GM12878 (cell line): ENCODE measurements around the gene C20orf144. TPM values are rescaled to one million over a fixed set of nuclear protein-coding genes. Genes with fewer than 3 reads are reported as not detected.
A peak's percentile ranks its signal among the peaks of the same experiment; 100 is the strongest.

ENCODE experiments used
- ATAC-seq: fragments of 200-7000 bp; cut with Tn5 transposase; 3 replicates; pipeline ENCODE4 v1.9.1; 2020; ENCODE audit warnings: mild to moderate bottlenecking, moderate library complexity
- BruUV-seq: library from RNA; stranded (reverse); fragments of 400-500 nt; replicated peaks from 2 replicates; lab custom pipeline; 2021; lab: Mats Ljungman, UMichigan
- CTCF ChIA-PET: fragments of 300-600 bp; sonication (Branson Sonifier 250); formaldehyde crosslinking; extraction: SDS; loops from one replicate; lab custom pipeline; 2021; ENCODE audit warnings: inconsistent platforms; lab: Yijun Ruan, JAX
- POLR2A ChIA-PET: fragments of 350-600 bp; formaldehyde crosslinking; extraction: SDS; loops from one replicate; lab custom pipeline; 2021; ENCODE audit warnings: inconsistent platforms; lab: Charles Lee
- RAD21 ChIA-PET: fragments of 300-600 bp; sonication (Branson Sonifier 250); formaldehyde crosslinking; loops from one replicate; lab custom pipeline; 2023; ENCODE audit warnings: antibody characterized with exemption; ENCODE audit not compliant: unreplicated experiment; lab: Charles Lee
- SMC1A ChIA-PET: fragments of 300-600 bp; sonication (Branson Sonifier 250); formaldehyde crosslinking; loops from one replicate; lab custom pipeline; 2023; ENCODE audit not compliant: unreplicated experiment, uncharacterized antibody; lab: Charles Lee
- DNase-seq: peaks from one replicate; pipeline ENCODE4 v3.0.0-alpha.2; 2011; ENCODE audit warnings: low read depth, low spot score
- FAIRE-seq: peaks from 3 replicates; lab custom pipeline; 2011; peaks lifted over from hg19 to GRCh38; lab: Jason Lieb, UNC
- H2AFZ ChIP-seq: 2 replicates; pipeline ENCODE4 v1.6.0; 2011; ENCODE audit warnings: low read depth, low read length, control low read depth; ENCODE audit not compliant: control insufficient read depth
- H3K27ac ChIP-seq: 2 replicates; pipeline ENCODE4 v1.5.1; 2011; ENCODE audit warnings: control low read depth; ENCODE audit not compliant: control insufficient read depth, insufficient read depth
- H3K27me3 ChIP-seq, 2 experiments: replicated peaks in 1 of 2; 2 replicates each; pipeline versions ENCODE4 v1.6.0 to v1.6.1; 2011; ENCODE audit warnings: low read length in 1 of 2; ENCODE audit not compliant: control insufficient read depth in 2 of 2, insufficient read depth in 2 of 2
- H3K36me3 ChIP-seq, 2 experiments: 2 replicates each; pipeline ENCODE4 v1.5.1; 2011; ENCODE audit warnings: low read length in 1 of 2; ENCODE audit not compliant: control insufficient read depth in 2 of 2, insufficient read depth in 2 of 2
- H3K4me1 ChIP-seq: 2 replicates; pipeline ENCODE4 v1.6.1; 2011; ENCODE audit warnings: mild to moderate bottlenecking, low read length, moderate library complexity, mixed read lengths; ENCODE audit not compliant: control insufficient read depth, insufficient read depth
- H3K4me2 ChIP-seq: 2 replicates; pipeline ENCODE4 v1.6.0; 2011; ENCODE audit warnings: control low read depth; ENCODE audit not compliant: control insufficient read depth, insufficient read depth
- H3K4me3 ChIP-seq: fragments of 200-600 bp; sonication (generic); 2 replicates; pipeline ENCODE4 v1.5.1; 2016
- H3K79me2 ChIP-seq: 2 replicates; pipeline ENCODE4 v1.6.0; 2011; ENCODE audit warnings: low read length; ENCODE audit not compliant: control insufficient read depth, insufficient read depth
- H3K9ac ChIP-seq: 2 replicates; pipeline ENCODE4 v1.8.0; 2011; ENCODE audit warnings: low read length, control low read depth, mixed read lengths; ENCODE audit not compliant: control insufficient read depth, insufficient read depth
- H3K9me3 ChIP-seq: replicated peaks from 3 replicates; pipeline ENCODE4 v1.5.1; 2011; ENCODE audit warnings: mild to moderate bottlenecking, low read length; ENCODE audit not compliant: control insufficient read depth, insufficient read depth
- H4K20me1 ChIP-seq: 2 replicates; pipeline ENCODE4 v1.6.0; 2011; ENCODE audit not compliant: control insufficient read depth, insufficient read depth
- BACH1 ChIP-seq: fragments of 450-650 bp; IDR thresholded peaks from 2 replicates; pipeline ENCODE4 v1.6.1; 2017; ENCODE audit warnings: mild to moderate bottlenecking, borderline replicate concordance
- CREM ChIP-seq: IDR thresholded peaks from 2 replicates; pipeline ENCODE4 v1.6.1; 2014; ENCODE audit warnings: antibody characterized with exemption, low read depth
- DPF2 ChIP-seq: fragments of 450-650 bp; IDR thresholded peaks from 2 replicates; pipeline ENCODE4 v1.6.1; 2017; ENCODE audit warnings: mild to moderate bottlenecking
- GABPA ChIP-seq: IDR thresholded peaks from 2 replicates; pipeline ENCODE4 v1.6.1; 2014; ENCODE audit warnings: antibody characterized with exemption, low read depth, mild to moderate bottlenecking, inconsistent platforms
- GATAD2B ChIP-seq: fragments of 450-650 bp; conservative IDR thresholded peaks from 2 replicates; pipeline ENCODE4 v1.6.1; 2017; ENCODE audit warnings: low read depth, mild to moderate bottlenecking, moderate library complexity
- KLF5 ChIP-seq: fragments of 450-650 bp; IDR thresholded peaks from 2 replicates; pipeline ENCODE4 v1.6.1; 2014; ENCODE audit warnings: mild to moderate bottlenecking; ENCODE audit not compliant: partially characterized antibody
- MTA2 ChIP-seq: fragments of 450-650 bp; IDR thresholded peaks from 2 replicates; pipeline ENCODE4 v1.6.1; 2016; ENCODE audit warnings: low read depth, mild to moderate bottlenecking, moderate library complexity
- SMARCA5 ChIP-seq: fragments of 450-650 bp; IDR thresholded peaks from 2 replicates; pipeline ENCODE4 v1.6.1; 2017; ENCODE audit warnings: mild to moderate bottlenecking
- SMC3 ChIP-seq: IDR thresholded peaks from 2 replicates; pipeline ENCODE4 v1.6.1; 2011; ENCODE audit warnings: low read length, improper control_type of control experiment, borderline replicate concordance
- SUZ12 ChIP-seq: fragments of 200-600 bp; sonication (generic); IDR thresholded peaks from one replicate; pipeline ENCODE4 v1.6.1; 2018; ENCODE audit warnings: antibody characterized with exemption, mild to moderate bottlenecking; ENCODE audit not compliant: unreplicated experiment
- ZBTB11 ChIP-seq: fragments of 450-650 bp; formaldehyde crosslinking; IDR thresholded peaks from 2 replicates; pipeline ENCODE4 v1.5.0; 2022; ENCODE audit warnings: mild to moderate bottlenecking, missing genetic modification characterization
- WGBS: methylation state at CpG from one replicate; pipeline ENCODE4 v1.1.6; 2016; ENCODE audit warnings: low lambda C conversion rate; ENCODE audit not compliant: insufficient replicate concordance, insufficient coverage; ENCODE audit errors: missing lambda C conversion rate; 5-methylcytosine and 5-hydroxymethylcytosine counted together
- in situ Hi-C: fragments of 300-500 bp; cut with MboI; formaldehyde crosslinking; loops from 9 replicates; pipeline ENCODE4 v1.14.3; 2018; ENCODE audit warnings: mixed read lengths
- intact Hi-C: fragments of 100-400 bp; cut with micrococcal nuclease; formaldehyde crosslinking; loops from one replicate; pipeline ENCODE4 v1.14.2; 2022; ENCODE audit not compliant: unreplicated experiment
- polyA plus RNA-seq, 11 experiments: library from polyadenylated mRNA; depleted of rRNA in 4 of 11; unstranded in 6 of 11; stranded (reverse) in 5 of 11; fragments of >200 nt; fragmentation: Nextera tagmentation in 4 of 11; fragmentation: Illumina TruSeq in 1 of 11; extraction: Ambion mirVana in 4 of 11; extraction: Trizol in 1 of 11; gene quantifications; 1 replicate in 1 of 11; 2 replicates in 10 of 11; pipeline versions ENCODE4 v1.2.1 to v1.2.3, GENCODE V29; 2011 to 2016; ENCODE audit warnings: inconsistent platforms in 2 of 11, missing spikeins in 2 of 11, low read depth in 1 of 11
- total RNA-seq, 4 experiments: library from RNA; depleted of rRNA in 3 of 4; stranded (reverse); fragments of >200 nt in 3 of 4; fragmentation: Illumina TruSeq in 1 of 4; extraction: Trizol in 1 of 4; gene quantifications; 2 replicates each; pipeline versions ENCODE4 v1.2.1 to v1.2.3, GENCODE V29; 2013 to 2021
- TF ChIP-seq, protein P1 (sequence below): IDR thresholded peaks from 2 replicates; pipeline ENCODE4 v1.6.1; 2012; ENCODE audit warnings: mild to moderate bottlenecking, low read depth, low read length
- TF ChIP-seq, protein P2 (sequence below): IDR thresholded peaks from 2 replicates; pipeline ENCODE4 v1.6.1; 2011; ENCODE audit warnings: low read depth, low read length, improper control_type of control experiment, borderline replicate concordance

The C20orf144 gene
- total and polyA plus RNA-seq, 10 of the 15 experiments (the other 5 are each of a cell fraction or from before 2014, with no cell fraction given), result 0.04 to 0.62 (median 0.23) TPM; not detected in 2

DNA sequence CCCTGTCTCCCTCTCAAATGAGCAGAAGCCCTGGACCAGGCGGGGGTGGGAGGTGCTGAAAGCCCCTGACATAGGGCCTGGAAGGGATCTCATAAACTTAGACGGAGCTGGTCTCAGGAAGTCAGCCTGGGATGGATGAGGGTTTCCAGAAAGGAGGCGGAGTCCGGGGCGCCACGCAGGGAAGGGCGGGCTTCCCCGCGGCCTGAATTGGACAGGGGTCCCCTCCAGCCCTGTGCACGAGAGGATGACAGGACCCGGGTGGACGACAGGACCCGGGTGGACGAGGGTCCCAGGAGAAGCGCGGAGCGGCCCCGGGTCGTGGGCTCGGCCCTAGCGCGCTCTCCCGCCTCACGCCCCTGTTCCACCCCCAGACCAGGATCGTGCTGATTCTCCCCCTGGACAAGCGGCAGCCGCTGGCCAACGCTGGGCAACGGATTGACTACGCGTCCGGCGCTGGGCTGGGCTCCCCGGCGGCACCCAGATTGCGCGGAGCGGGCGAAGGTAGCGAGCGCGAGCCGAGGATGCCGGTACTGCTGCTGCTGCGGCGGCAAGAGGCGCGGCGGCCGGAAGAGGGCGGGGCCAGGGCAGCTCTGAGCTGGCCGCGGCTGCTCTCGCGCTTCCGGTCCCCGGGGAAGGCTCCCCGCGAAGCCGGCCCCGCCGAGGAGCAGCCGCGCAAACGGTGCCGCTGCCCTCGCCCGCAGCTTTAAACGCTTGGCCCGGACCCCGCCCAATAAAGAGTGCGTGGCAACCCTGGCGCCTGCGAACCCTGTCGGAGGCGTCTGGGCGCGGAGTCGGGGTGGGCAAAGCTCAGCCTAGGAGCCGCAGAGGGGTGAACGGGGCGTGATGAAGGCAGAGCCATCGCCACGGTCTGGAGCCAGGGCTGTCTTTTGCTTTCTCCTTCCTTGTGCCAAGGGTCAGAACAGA, 1.3 kb downstream of the C20orf144 start:
- POLR2A ChIA-PET, result interaction anchor here (0.5 to 2.4 kb wide), 7 partner anchors 10 to 445 kb away, joined by 3 to 9 read pairs (median 3); partner anchors contain the start of gene CBFA2T2
- TF ChIP-seq, protein P1, sequence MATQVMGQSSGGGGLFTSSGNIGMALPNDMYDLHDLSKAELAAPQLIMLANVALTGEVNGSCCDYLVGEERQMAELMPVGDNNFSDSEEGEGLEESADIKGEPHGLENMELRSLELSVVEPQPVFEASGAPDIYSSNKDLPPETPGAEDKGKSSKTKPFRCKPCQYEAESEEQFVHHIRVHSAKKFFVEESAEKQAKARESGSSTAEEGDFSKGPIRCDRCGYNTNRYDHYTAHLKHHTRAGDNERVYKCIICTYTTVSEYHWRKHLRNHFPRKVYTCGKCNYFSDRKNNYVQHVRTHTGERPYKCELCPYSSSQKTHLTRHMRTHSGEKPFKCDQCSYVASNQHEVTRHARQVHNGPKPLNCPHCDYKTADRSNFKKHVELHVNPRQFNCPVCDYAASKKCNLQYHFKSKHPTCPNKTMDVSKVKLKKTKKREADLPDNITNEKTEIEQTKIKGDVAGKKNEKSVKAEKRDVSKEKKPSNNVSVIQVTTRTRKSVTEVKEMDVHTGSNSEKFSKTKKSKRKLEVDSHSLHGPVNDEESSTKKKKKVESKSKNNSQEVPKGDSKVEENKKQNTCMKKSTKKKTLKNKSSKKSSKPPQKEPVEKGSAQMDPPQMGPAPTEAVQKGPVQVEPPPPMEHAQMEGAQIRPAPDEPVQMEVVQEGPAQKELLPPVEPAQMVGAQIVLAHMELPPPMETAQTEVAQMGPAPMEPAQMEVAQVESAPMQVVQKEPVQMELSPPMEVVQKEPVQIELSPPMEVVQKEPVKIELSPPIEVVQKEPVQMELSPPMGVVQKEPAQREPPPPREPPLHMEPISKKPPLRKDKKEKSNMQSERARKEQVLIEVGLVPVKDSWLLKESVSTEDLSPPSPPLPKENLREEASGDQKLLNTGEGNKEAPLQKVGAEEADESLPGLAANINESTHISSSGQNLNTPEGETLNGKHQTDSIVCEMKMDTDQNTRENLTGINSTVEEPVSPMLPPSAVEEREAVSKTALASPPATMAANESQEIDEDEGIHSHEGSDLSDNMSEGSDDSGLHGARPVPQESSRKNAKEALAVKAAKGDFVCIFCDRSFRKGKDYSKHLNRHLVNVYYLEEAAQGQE, result 0 out of 2 replicates have a peak, but pooled peaks have one; percentile 13
- TF ChIP-seq CREM, result 0 out of 2 replicates have a peak, but pooled peaks have one; percentile 2
- TF ChIP-seq, protein P2, sequence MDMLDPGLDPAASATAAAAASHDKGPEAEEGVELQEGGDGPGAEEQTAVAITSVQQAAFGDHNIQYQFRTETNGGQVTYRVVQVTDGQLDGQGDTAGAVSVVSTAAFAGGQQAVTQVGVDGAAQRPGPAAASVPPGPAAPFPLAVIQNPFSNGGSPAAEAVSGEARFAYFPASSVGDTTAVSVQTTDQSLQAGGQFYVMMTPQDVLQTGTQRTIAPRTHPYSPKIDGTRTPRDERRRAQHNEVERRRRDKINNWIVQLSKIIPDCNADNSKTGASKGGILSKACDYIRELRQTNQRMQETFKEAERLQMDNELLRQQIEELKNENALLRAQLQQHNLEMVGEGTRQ, result no peak
- peak; percentile 70; the same call in 1 of the 2 replicates for TF ChIP-seq SMARCA5
- peak; percentile 78 for TF ChIP-seq DPF2
- TF ChIP-seq SMC3, result no peak
- TF ChIP-seq MTA2, result no peak
- TF ChIP-seq GATAD2B, result peak; percentile 86
- TF ChIP-seq BACH1, result peak; percentile 75; the same call in 1 of the 2 replicates
- TF ChIP-seq GABPA, result peak; percentile 82; the same call in 1 of the 2 replicates
- no peak for TF ChIP-seq SUZ12
- TF ChIP-seq KLF5, result peak; percentile 75
- peak; percentile 79 for TF ChIP-seq ZBTB11 (CRISPR knock-in tag)

More for the DNA sequence above, 1.3 kb downstream of the C20orf144 start:
- H3K27ac ChIP-seq, result peak overlapping the region; percentile 88
- ATAC-seq, result peak; percentile 72
- peaks cover 3% of the 10 kb centered on the region; the same call in 1 of the 2 replicates for H4K20me1 ChIP-seq
- peak overlapping the region; percentile 91 for H2AFZ ChIP-seq
- WGBS, result 2% methylated on average over 83 of the region's 84 CpGs
- peaks cover 2% of the 10 kb centered on the region for H3K79me2 ChIP-seq
- H3K4me1 ChIP-seq, result peaks cover 27% of the 10 kb centered on the region
- CTCF ChIA-PET, result interaction anchor here (0.9 to 3.2 kb wide), 5 partner anchors 10 to 218 kb away, joined by 3 to 20 read pairs (median 3); no protein-coding TSS in a partner anchor
- H3K9me3 ChIP-seq, result no peaks in the 10 kb centered on the region
- DNase-seq, result no peak
- H3K9ac ChIP-seq, result peak overlapping the region; percentile 91
- H3K27me3 ChIP-seq, result no peaks in the 10 kb centered on the region
- intact Hi-C loops (loop anchor here (1.0 to 10.0 kb wide), 2 partner anchors 24 to 461 kb away; no protein-coding TSS in a partner anchor), in situ Hi-C loops (no loop called here)
- peak; percentile 64 for FAIRE-seq
- SMC1A ChIA-PET, result interaction anchor here (0.6 to 1.9 kb wide), 8 partner anchors 10 to 206 kb away, joined by 3 to 9 read pairs (median 3); no protein-coding TSS in a partner anchor
- no peaks in the 10 kb centered on the region for H3K36me3 ChIP-seq
- peak overlapping the region; percentile 99 for H3K4me2 ChIP-seq
- RAD21 ChIA-PET, result interaction anchor here (0.7 to 2.2 kb wide), 8 partner anchors 11 to 205 kb away, joined by 3 to 10 read pairs (median 4); partner anchors contain the start of genes CBFA2T2 and ZNF341
- no TSS peak for BruUV-seq
- peak overlapping the region; percentile 87 for H3K4me3 ChIP-seq
